Thyroid gland (tissue), 4 donors: ENCODE measurements around the gene RPS19BP1.

Source experiments
- POLR2A ChIP-seq, 2 donors: fragments of 450-650 bp; IDR thresholded peaks; one replicate each; pipeline ENCODE4 v1.6.1; 2017; ENCODE audit warnings: antibody characterized with exemption in 2 of 2, mild to moderate bottlenecking in 2 of 2, moderate library complexity in 1 of 2
- TF ChIP-seq, protein P1 (sequence below), 6 experiments: fragments of 200-600 bp in 3 of 6; fragments of 450-650 bp in 3 of 6; sonication (generic) in 3 of 6; IDR thresholded peaks; one replicate each; pipeline ENCODE4 v1.5.1; 2016 to 2019; ENCODE audit warnings: antibody characterized with exemption in 6 of 6, mild to moderate bottlenecking in 2 of 6, inconsistent platforms in 1 of 6, moderate library complexity in 1 of 6

DNA sequence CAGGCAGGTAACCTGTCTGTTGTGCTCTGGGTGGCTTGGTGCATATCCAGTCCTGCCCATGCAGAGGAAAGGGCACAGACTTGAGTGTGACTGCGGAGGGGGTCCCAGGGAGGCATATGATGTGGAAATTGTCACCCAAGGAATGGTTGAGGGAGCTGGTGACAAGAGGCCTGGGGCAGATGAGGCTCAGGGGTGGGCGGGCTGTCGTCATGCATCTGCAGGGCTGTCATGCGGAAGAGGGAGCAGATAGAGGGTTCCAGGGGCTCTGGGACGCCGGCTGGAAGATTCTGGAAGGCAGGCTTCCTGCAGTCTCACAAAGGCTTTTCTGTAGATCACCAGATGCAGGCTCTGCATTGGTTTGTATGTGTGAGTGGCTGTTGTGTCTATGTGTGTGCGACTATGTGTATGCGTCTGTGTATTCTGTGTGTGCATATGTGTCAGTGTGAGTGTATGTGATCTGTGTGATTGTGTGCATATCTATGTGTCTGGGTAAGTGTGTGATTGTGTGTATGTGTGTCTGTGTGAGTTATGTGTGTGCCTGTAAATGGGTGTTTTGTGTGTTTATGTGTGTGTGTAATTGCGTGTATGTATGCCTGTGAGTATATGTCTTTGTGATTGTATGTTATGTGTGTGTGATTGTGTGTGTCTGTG, 30.4 kb upstream of the RPS19BP1 start:
- TF ChIP-seq, protein P1, sequence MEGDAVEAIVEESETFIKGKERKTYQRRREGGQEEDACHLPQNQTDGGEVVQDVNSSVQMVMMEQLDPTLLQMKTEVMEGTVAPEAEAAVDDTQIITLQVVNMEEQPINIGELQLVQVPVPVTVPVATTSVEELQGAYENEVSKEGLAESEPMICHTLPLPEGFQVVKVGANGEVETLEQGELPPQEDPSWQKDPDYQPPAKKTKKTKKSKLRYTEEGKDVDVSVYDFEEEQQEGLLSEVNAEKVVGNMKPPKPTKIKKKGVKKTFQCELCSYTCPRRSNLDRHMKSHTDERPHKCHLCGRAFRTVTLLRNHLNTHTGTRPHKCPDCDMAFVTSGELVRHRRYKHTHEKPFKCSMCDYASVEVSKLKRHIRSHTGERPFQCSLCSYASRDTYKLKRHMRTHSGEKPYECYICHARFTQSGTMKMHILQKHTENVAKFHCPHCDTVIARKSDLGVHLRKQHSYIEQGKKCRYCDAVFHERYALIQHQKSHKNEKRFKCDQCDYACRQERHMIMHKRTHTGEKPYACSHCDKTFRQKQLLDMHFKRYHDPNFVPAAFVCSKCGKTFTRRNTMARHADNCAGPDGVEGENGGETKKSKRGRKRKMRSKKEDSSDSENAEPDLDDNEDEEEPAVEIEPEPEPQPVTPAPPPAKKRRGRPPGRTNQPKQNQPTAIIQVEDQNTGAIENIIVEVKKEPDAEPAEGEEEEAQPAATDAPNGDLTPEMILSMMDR (IDR thresholded peaks at IDR 0.05) = no peak
- TF ChIP-seq POLR2A (IDR thresholded peaks at IDR 0.05) = no peak
